HG03280 (cell line): Measurements from ENCODE around the gene RTN4RL1.

ENCODE experiments used
- ATAC-seq: cut with Tn5 transposase; IDR thresholded peaks from one replicate; pipeline ENCODE4 v1.9.1; 2021; ENCODE audit warnings: mild to moderate bottlenecking, moderate library complexity; ENCODE audit not compliant: unreplicated experiment

Gene RTN4RL1

GRCh38 chr17:1978396-1978949 lies 46.7 kb downstream of the RTN4RL1 start:
- ATAC-seq: no peak

GRCh38 chr17:1977583-1978395 lies 47.3 kb downstream of the RTN4RL1 start:
- no peak for ATAC-seq

GRCh38 chr17:1976683-1977064 lies 48.5 kb downstream of the RTN4RL1 start:
- ATAC-seq: no peak

GRCh38 chr17:1976000-1976682 lies 49.0 kb downstream of the RTN4RL1 start:
- no peak for ATAC-seq

GRCh38 chr17:1975573-1975972 lies 49.6 kb downstream of the RTN4RL1 start:
- no peak for ATAC-seq

- ATAC-seq: no peak
These were observed 52.5 kb downstream of the RTN4RL1 start for GRCh38 chr17:1972487-1973160.

- ATAC-seq: no peak
These were observed 54.2 kb downstream of the RTN4RL1 start for GRCh38 chr17:1970843-1971384.

GRCh38 chr17:1969712-1970111 lies 55.4 kb downstream of the RTN4RL1 start:
- ATAC-seq: no peak

GRCh38 chr17:1967213-1967612 lies 57.9 kb downstream of the RTN4RL1 start:
- ATAC-seq: no peak

- no peak for ATAC-seq
These were observed 58.7 kb downstream of the RTN4RL1 start for GRCh38 chr17:1966274-1967086.

GRCh38 chr17:1965556-1966273 lies 59.4 kb downstream of the RTN4RL1 start:
- ATAC-seq: no peak

- ATAC-seq: no peak
These were observed 61.9 kb downstream of the RTN4RL1 start for GRCh38 chr17:1963250-1963649.

- ATAC-seq: no peak
These were observed 63.9 kb downstream of the RTN4RL1 start for GRCh38 chr17:1961189-1961588.

GRCh38 chr17:1960545-1960912 lies 64.6 kb downstream of the RTN4RL1 start:
- ATAC-seq: no peak

- ATAC-seq: no peak
These were observed 65.1 kb downstream of the RTN4RL1 start for GRCh38 chr17:1959871-1960544.

- ATAC-seq: no peak
These were observed 66.8 kb downstream of the RTN4RL1 start for GRCh38 chr17:1958134-1958881.

GRCh38 chr17:1957037-1957436 lies 68.1 kb downstream of the RTN4RL1 start:
- ATAC-seq: no peak

GRCh38 chr17:1956134-1956533 lies 69.0 kb downstream of the RTN4RL1 start:
- ATAC-seq: no peak

- no peak for ATAC-seq
These were observed 71.3 kb downstream of the RTN4RL1 start for GRCh38 chr17:1953831-1954230.
